ENCODE results near the gene CAPN11. TPM values are rescaled to one million over a fixed set of nuclear protein-coding genes. Genes with fewer than 3 reads are reported as not detected.
A peak's percentile ranks its signal among the peaks of the same experiment; 100 is the strongest.

The CAPN11 gene
- total and polyA plus RNA-seq, 7 donors: 0.05 to 0.32 (median 0.13) TPM; not detected in 3

DNA sequence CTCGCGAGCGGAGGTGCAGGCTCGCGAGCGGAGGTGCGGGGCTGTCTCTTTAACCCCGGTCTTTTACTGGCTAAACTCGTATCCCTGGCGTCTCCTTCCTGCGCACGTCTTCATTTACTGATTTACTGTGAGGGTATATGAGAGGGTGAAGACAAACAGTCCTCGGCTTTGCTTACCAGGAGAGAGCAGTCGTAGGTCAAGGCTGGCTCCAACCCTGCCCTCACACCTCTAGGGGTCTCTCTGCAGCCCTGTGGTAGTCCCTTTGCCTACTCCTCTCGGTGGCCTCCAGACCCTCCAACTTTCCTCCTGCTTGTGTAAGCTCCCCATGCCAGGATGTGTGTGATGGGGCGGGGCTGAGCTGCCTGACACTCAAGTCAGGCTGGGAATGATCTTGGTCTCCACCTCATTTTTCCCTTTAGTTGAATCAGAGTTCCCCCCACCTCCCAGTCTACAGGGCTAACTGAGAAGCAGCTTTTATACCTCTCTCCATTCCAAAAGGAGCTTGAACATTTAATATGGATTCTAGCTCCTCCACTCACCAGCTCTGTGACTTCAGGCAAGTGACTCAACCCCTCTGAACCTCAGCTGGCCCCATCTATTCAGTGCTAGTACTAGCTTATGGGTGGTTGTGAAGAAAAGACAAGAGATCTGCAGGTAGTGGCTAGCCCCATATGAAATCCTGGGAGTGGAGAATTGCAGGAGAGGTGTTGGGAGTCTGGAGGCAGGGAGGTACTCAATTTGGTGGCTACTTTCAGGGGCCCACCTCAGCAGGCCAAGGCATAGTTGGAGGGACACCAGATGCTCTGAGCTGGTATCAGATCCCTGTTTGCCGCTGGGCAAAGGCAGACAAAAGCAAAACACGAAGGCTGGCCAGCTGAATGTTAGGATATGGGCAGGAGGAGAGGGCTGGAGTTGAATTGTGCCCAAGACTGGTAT is 65.7 kb downstream of the CAPN11 start:
- Histone ChIP-seq H3K36me3 (ENCODE audit: insufficient read depth in 1 of 2, low read depth in 1 of 2) (no peaks in the 10 kb centered on the region), H3K27me3 (ENCODE audit: insufficient read depth in 3 of 3, low read length in 2 of 3) (no peaks in the 10 kb centered on the region), H3K9me3 (no peaks in the 10 kb centered on the region), H3K4me3 (peak overlapping the region; percentile 84), H3K4me1 (peaks cover 60% of the 10 kb centered on the region), H3K27ac (peak overlapping the region; percentile 87)
- intact Hi-C loops (cut with DNase I): no loop called here
- TF ChIP-seq, protein P1, sequence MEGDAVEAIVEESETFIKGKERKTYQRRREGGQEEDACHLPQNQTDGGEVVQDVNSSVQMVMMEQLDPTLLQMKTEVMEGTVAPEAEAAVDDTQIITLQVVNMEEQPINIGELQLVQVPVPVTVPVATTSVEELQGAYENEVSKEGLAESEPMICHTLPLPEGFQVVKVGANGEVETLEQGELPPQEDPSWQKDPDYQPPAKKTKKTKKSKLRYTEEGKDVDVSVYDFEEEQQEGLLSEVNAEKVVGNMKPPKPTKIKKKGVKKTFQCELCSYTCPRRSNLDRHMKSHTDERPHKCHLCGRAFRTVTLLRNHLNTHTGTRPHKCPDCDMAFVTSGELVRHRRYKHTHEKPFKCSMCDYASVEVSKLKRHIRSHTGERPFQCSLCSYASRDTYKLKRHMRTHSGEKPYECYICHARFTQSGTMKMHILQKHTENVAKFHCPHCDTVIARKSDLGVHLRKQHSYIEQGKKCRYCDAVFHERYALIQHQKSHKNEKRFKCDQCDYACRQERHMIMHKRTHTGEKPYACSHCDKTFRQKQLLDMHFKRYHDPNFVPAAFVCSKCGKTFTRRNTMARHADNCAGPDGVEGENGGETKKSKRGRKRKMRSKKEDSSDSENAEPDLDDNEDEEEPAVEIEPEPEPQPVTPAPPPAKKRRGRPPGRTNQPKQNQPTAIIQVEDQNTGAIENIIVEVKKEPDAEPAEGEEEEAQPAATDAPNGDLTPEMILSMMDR (IDR thresholded peaks at IDR 0.05): no peak
- ATAC-seq: no peak
- no peak for DNase-seq
- 6 to 8% (median 6%) methylated on average over 16 to 18 of the region's 18 CpGs for WGBS, 3 donors

DNA sequence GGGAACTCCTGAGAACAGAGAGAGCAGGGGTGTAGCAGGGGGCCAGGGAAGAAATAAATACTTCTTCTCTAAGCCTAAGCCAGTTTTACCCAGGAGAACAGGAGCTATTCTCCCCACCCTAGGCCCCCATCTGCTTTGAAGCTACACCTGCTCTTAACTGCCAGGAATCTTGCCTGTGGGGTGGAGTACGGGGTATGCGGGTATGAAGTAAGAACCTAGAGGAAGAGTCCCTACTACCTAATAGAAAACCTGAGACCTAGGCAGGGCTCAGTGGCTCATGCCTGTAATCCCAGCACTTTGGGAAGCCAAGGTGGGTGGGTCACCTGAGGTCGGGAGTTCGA is 66.3 kb downstream of the CAPN11 start:
- peak overlapping the region; percentile 87 for H3K27ac ChIP-seq
- WGBS, 3 donors: 60 to 77% (median 70%) methylated on average over 4 of the region's 4 CpGs

DNA sequence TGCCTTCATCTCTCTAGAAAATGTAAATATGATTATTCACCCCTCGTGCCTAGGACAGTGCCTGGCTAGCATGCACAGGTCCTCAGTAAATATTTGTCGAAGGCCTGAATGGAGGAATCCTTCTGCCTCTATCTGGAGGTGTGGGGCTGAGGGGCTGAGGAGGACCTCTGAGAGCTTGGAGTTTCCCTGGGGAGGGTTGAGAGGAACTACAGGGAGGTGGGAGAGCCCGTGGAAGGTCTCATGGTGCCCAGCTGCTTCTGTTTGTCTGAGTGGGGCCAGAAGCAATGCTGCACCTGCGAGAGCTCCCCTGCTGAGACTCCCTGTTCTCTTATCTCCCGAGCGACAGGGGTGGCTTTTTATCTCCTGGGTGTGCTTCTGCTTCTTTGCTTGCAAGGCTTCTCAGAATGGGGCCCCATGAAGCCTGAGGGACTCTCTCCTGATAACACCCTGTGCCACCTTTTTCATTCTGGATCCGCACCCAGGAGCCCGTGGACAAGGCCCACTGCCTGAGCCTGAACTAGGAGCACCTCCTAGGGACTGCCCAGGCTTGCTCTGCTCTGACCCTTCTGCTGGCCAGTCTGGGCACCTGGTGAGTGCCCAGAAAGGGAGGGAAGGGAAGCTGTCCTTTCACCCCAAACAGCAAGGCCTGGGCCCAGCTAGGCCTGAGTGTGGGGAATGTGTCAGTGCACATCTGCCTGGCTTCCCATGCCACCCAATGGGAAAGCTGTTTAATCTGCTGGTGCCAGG is 67.1 kb downstream of the CAPN11 start:
- H3K36me3 ChIP-seq (ENCODE audit: insufficient read depth in 1 of 2, low read depth in 1 of 2): peaks cover 0 to 13% of the 10 kb centered on the region in 2 donors
- no peaks in the 10 kb centered on the region for H3K27me3 ChIP-seq (ENCODE audit: insufficient read depth in 3 of 3, low read length in 2 of 3)
- H3K4me3 ChIP-seq: peak overlapping the region; percentile 71
- H3K27ac ChIP-seq: peak overlapping the region; percentile 87
- no peak for DNase-seq
- WGBS, 3 donors: 71 to 82% (median 74%) methylated on average over 8 of the region's 8 CpGs
- TF ChIP-seq, protein P1 (IDR thresholded peaks at IDR 0.05): no peak
- intact Hi-C loops (cut with DNase I): loop anchor here in 1 of 2 donors (5.0 kb wide), 1 partner anchor 123 kb away; no protein-coding TSS in a partner anchor
- ATAC-seq: no peak
- peaks cover 70% of the 10 kb centered on the region for H3K4me1 ChIP-seq
- H3K9me3 ChIP-seq: no peaks in the 10 kb centered on the region

More for the DNA sequence above, 66.3 kb downstream of the CAPN11 start:
- H3K27me3 ChIP-seq (ENCODE audit: insufficient read depth in 3 of 3, low read length in 2 of 3): no peaks in the 10 kb centered on the region
- peak overlapping the region; percentile 84 for H3K4me3 ChIP-seq
- no peaks in the 10 kb centered on the region for H3K9me3 ChIP-seq
- DNase-seq (no peak), ATAC-seq (no peak)
- intact Hi-C loops (cut with DNase I): loop anchor here in 1 of 2 donors (5.0 kb wide), 1 partner anchor 123 kb away; no protein-coding TSS in a partner anchor
- peaks cover 66% of the 10 kb centered on the region for H3K4me1 ChIP-seq
- TF ChIP-seq, protein P1 (IDR thresholded peaks at IDR 0.05): no peak
- H3K36me3 ChIP-seq (ENCODE audit: insufficient read depth in 1 of 2, low read depth in 1 of 2): peaks cover 0 to 5% of the 10 kb centered on the region in 2 donors

DNA sequence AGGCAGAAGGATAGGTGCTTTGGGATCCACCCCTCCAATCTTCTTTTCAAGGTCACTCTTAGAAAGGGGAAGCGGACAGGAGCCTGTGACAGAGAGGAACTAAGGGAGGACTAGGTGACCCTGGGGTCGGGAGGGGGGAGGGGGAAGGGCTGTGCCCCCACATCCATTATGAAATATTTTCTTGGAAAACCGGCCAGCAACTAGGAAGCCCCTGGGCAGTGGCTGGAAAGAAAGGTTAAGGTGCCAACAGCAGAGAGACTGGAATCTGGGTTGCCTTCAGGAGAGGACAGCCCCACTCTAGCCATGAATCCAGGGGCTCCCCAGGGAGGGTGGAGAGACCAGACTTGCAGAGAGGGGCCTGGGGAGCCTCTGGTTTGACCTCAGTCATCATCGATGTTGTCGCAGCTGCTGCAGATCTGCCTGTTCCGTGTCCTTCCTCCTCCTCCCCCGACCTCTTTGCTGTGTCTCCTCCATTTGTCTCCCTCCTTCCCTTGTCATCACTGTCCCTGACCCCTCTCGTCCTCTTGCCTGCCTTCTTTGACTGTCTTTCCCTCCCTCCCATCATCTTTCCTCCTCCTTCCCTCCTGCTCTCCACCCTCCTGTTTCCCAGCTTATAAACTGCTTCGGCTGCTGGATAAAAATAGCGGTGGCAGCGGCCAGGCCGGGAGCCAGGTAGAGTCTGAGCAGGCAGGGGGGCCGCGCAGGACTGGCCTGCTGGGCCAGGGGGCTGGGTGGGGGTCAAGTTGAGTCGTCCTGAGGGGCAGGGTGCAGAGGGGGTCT is 67.9 kb downstream of the CAPN11 start:
- TF ChIP-seq, protein P1 (IDR thresholded peaks at IDR 0.05): no peak
- H3K9me3 ChIP-seq: no peaks in the 10 kb centered on the region
- DNase-seq: peak in 1 of 2 donors; percentile 67
- peak overlapping the region; percentile 87 for H3K27ac ChIP-seq
- no peaks in the 10 kb centered on the region for H3K27me3 ChIP-seq (ENCODE audit: insufficient read depth in 3 of 3, low read length in 2 of 3)
- H3K4me1 ChIP-seq: peaks cover 67% of the 10 kb centered on the region
- 20 to 23% (median 22%) methylated on average over 14 to 15 of the region's 15 CpGs for WGBS, 3 donors
- H3K36me3 ChIP-seq (ENCODE audit: insufficient read depth in 1 of 2, low read depth in 1 of 2): peaks cover 0 to 21% of the 10 kb centered on the region in 2 donors
- peak in 3 of 4 donors; percentile 46 to 60 (median 50) for ATAC-seq
- peak overlapping the region; percentile 71 for H3K4me3 ChIP-seq
- intact Hi-C loops (cut with DNase I): loop anchor here in 1 of 2 donors (5.0 kb wide), 1 partner anchor 124 kb away; no protein-coding TSS in a partner anchor

Data from psoas muscle (tissue), 8 donors.